ENCODE results near the gene GRIP1. TPM values are rescaled to one million over a fixed set of nuclear protein-coding genes. Genes with fewer than 3 reads are reported as not detected.

GRIP1 gene
- total RNA-seq, 4 donors from 2014 or later, result 14.3 to 319 (median 20.6) TPM

DNA sequence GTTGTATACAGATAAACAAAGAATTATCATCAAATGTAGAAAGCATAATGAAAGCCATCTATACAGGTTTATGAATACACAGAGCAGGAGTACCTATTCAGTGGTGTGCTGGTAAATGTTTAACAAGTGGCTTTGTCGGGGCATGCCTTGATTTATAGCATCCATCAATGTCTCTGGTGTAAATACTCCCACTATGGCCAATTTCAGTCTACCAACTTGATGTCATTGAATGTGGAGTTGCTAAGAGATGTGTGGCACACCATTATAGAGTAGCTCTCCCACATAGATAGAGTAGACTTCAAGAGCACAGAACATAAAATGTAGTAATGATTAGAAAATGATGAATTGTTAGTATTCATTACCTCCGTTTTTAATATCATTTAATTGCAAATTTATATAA, 9.3 kb downstream of the GRIP1 start:
- no peak overlapping the region for H3K4me3 ChIP-seq
- TF ChIP-seq POLR2A (IDR thresholded peaks at IDR 0.05) (no peak), EP300 (IDR thresholded peaks at IDR 0.05) (no peak), POLR2AphosphoS5 (IDR thresholded peaks at IDR 0.05) (no peak)
- TF ChIP-seq, protein P1, sequence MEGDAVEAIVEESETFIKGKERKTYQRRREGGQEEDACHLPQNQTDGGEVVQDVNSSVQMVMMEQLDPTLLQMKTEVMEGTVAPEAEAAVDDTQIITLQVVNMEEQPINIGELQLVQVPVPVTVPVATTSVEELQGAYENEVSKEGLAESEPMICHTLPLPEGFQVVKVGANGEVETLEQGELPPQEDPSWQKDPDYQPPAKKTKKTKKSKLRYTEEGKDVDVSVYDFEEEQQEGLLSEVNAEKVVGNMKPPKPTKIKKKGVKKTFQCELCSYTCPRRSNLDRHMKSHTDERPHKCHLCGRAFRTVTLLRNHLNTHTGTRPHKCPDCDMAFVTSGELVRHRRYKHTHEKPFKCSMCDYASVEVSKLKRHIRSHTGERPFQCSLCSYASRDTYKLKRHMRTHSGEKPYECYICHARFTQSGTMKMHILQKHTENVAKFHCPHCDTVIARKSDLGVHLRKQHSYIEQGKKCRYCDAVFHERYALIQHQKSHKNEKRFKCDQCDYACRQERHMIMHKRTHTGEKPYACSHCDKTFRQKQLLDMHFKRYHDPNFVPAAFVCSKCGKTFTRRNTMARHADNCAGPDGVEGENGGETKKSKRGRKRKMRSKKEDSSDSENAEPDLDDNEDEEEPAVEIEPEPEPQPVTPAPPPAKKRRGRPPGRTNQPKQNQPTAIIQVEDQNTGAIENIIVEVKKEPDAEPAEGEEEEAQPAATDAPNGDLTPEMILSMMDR (IDR thresholded peaks at IDR 0.05), result no peak
- no peak overlapping the region for H3K27ac ChIP-seq
- no peak for DNase-seq (ENCODE audit: low spot score in 2 of 2)
- H3K27me3 ChIP-seq, result no peaks in the 10 kb centered on the region
- 82% methylated on average over 2 of the region's 2 CpGs for WGBS
- H3K36me3 ChIP-seq, result no peaks in the 10 kb centered on the region
- H3K4me1 ChIP-seq, result no peaks in the 10 kb centered on the region
- H3K9me3 ChIP-seq, result no peaks in the 10 kb centered on the region

DNA sequence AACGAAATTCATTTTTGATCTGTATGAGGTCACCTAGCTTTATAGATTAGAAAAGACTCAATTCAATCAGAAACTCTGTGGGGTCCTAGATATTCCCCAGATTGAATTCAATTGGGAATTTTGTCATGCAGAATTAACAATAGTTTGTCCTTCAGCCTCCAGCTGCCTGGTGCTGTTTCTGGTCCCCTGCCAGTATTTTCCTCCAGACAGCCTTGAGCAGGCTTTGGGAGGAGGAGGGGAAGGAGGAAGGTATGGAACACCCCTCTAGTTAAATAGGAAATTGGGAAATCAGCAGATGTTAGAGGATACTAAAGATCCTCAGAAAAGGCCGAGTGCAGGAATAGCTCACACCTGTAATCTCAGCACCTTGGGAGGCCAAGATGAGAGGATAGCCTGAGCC, 10.6 kb downstream of the GRIP1 start:
- no peaks in the 10 kb centered on the region for H3K36me3 ChIP-seq
- H3K4me1 ChIP-seq, result peaks cover under 1% of the 10 kb centered on the region
- no peak for DNase-seq (ENCODE audit: low spot score in 2 of 2)
- TF ChIP-seq POLR2AphosphoS5 (IDR thresholded peaks at IDR 0.05) (no peak), POLR2A (IDR thresholded peaks at IDR 0.05) (no peak), EP300 (IDR thresholded peaks at IDR 0.05) (no peak)
- TF ChIP-seq, protein P1 (IDR thresholded peaks at IDR 0.05), result no peak
- WGBS, result 54% methylated on average over 2 of the region's 2 CpGs
- no peak overlapping the region for H3K4me3 ChIP-seq
- no peaks in the 10 kb centered on the region for H3K9me3 ChIP-seq
- H3K27me3 ChIP-seq, result no peaks in the 10 kb centered on the region
- H3K27ac ChIP-seq, result no peak overlapping the region

DNA sequence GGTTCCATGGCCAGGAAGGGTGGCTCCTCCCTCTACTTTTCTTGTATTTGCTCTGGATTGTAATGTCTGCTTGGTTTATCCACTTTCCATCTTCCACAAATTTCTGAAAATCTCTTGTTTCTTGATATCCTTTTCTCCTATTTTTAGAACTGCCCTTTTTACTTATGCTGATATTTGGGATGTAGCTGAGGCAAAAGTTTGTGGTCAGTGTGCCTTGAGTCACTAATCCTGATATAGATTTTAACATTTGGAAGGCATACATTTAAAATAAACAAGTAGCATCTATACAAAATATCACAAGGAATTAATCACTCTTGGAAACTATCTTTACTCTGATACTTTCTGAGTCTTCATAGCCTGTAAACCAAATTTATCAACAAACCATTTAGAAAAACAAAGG, 11.0 kb downstream of the GRIP1 start:
- no peaks in the 10 kb centered on the region for H3K27me3 ChIP-seq
- H3K4me3 ChIP-seq, result no peak overlapping the region
- DNase-seq (ENCODE audit: low spot score in 2 of 2), result no peak
- TF ChIP-seq POLR2AphosphoS5 (IDR thresholded peaks at IDR 0.05) (no peak), POLR2A (IDR thresholded peaks at IDR 0.05) (no peak), EP300 (IDR thresholded peaks at IDR 0.05) (no peak)
- TF ChIP-seq, protein P1 (IDR thresholded peaks at IDR 0.05), result no peak
- no peaks in the 10 kb centered on the region for H3K9me3 ChIP-seq
- H3K4me1 ChIP-seq, result peaks cover 4% of the 10 kb centered on the region
- H3K27ac ChIP-seq, result no peak overlapping the region
- no peaks in the 10 kb centered on the region for H3K36me3 ChIP-seq

DNA sequence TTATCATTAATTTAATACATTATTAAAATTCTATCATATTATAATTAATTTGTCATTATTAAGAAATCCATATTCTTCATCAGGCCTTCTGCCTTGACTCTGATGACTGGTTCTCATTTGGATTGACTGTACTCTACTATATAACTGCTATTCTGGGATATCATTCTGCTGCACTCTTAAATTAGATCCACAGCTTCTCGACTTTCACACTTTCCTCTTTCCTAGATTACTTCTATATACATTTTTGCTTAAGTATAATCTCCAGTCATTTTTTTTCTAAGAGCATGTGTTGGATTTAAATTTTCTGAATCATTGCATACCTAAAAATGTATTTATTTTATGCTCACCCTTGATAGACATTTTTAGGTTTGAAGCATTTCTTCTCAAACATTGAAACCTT, 12.4 kb downstream of the GRIP1 start:
- 91% methylated on average over 1 of the region's 1 CpG for WGBS
- no peak overlapping the region for H3K4me3 ChIP-seq
- no peak overlapping the region for H3K27ac ChIP-seq
- H3K9me3 ChIP-seq, result no peaks in the 10 kb centered on the region
- H3K36me3 ChIP-seq, result no peaks in the 10 kb centered on the region
- H3K4me1 ChIP-seq, result peaks cover 14% of the 10 kb centered on the region
- DNase-seq (ENCODE audit: low spot score in 2 of 2), result no peak
- TF ChIP-seq POLR2AphosphoS5 (IDR thresholded peaks at IDR 0.05) (no peak), POLR2A (IDR thresholded peaks at IDR 0.05) (no peak), EP300 (IDR thresholded peaks at IDR 0.05) (no peak)
- TF ChIP-seq, protein P1 (IDR thresholded peaks at IDR 0.05), result no peak
- H3K27me3 ChIP-seq, result no peaks in the 10 kb centered on the region

DNA sequence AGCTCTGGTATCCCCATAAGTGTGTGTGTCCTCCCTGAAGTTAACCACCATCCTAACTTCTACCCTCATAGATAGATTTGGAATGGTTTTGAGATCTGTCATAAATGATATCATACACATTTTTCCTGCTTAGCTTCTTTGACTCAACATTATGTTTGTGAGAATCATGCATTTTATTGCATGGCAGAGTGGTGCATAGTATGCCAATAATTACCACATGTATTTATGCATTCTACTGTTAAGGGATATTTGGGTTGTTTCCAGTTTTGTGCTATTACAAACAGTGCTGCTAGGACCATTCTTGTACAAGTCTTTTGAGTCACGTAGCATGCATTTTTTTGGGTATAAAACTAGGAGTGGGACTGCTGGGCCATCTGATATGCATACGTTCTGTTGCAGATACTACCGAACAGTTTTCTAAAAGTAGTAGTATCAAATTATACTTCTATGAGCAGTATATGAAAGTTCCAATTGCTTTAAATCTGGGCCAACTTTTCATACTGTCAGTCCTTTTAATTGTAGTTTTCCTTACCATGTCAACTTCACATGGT, 13.4 kb downstream of the GRIP1 start:
- WGBS, result 70% methylated on average over 3 of the region's 3 CpGs
- TF ChIP-seq POLR2AphosphoS5 (IDR thresholded peaks at IDR 0.05) (no peak), POLR2A (IDR thresholded peaks at IDR 0.05) (no peak), EP300 (IDR thresholded peaks at IDR 0.05) (no peak)
- TF ChIP-seq, protein P1 (IDR thresholded peaks at IDR 0.05), result no peak
- H3K36me3 ChIP-seq, result no peaks in the 10 kb centered on the region
- no peak overlapping the region for H3K4me3 ChIP-seq
- no peak overlapping the region for H3K27ac ChIP-seq
- no peaks in the 10 kb centered on the region for H3K27me3 ChIP-seq
- H3K4me1 ChIP-seq, result peaks cover 14% of the 10 kb centered on the region
- no peaks in the 10 kb centered on the region for H3K9me3 ChIP-seq
- DNase-seq (ENCODE audit: low spot score in 2 of 2), result no peak
